Muscle layer of colon (tissue), 2 donors: Measurements from ENCODE around the gene CSF1R.

Experiments
- H3K27ac ChIP-seq: one replicate; pipeline ENCODE4 v1.7.0; 2013; ENCODE audit warnings: low read depth, mild to moderate bottlenecking, low read length, moderate library complexity
- H3K27me3 ChIP-seq, 2 donors: one replicate each; pipeline ENCODE4 v1.7.0; 2013; ENCODE audit warnings: low read length in 2 of 2, mild to moderate bottlenecking in 2 of 2; ENCODE audit not compliant: insufficient read depth in 2 of 2, control insufficient read depth in 1 of 2
- H3K36me3 ChIP-seq: one replicate; pipeline ENCODE4 v1.7.0; 2013; ENCODE audit warnings: mild to moderate bottlenecking, low read length; ENCODE audit not compliant: insufficient read depth
- H3K4me1 ChIP-seq: one replicate; pipeline ENCODE4 v1.7.0; 2013; ENCODE audit warnings: mild to moderate bottlenecking, low read length; ENCODE audit not compliant: insufficient read depth
- H3K4me3 ChIP-seq, 2 donors: one replicate each; pipeline ENCODE4 v1.7.0; 2013; ENCODE audit warnings: low read length in 2 of 2, low read depth in 1 of 2, mild to moderate bottlenecking in 1 of 2, moderate library complexity in 1 of 2
- H3K9ac ChIP-seq: one replicate; pipeline ENCODE4 v1.7.0; 2013; ENCODE audit warnings: low read length
- H3K9me3 ChIP-seq: one replicate; pipeline ENCODE4 v1.7.0; 2013; ENCODE audit warnings: mild to moderate bottlenecking, low read length
- donor health status: abdominal sarcoma.
- donor health status: Adenocarcinoma of cecum.

The CSF1R gene

DNA sequence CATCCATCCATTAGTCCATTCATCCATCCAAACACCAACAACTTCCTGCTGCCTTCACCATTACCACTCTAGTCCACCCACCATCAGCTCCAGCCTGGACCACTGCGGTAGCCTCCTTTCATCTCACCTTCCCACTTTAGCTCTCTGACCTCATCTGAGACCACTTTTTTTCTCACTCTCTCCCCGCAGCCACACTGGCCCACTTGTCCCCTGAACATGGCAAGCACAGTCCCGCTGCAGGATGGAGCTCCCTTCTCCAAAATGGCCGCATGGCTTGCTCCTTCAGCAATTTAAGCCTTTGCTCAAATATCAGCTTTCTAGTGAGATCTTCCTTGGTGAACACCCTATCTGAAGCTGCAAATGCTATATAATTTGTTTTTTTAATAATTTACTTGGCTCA, 11.1 kb downstream of the CSF1R start:
- Histone ChIP-seq H3K4me3 (no peak overlapping the region), H3K4me1 (no peaks in the 10 kb centered on the region), H3K36me3 (no peaks in the 10 kb centered on the region), H3K9ac (no peak overlapping the region), H3K27me3 (no peaks in the 10 kb centered on the region), H3K9me3 (no peaks in the 10 kb centered on the region), H3K27ac (no peak overlapping the region)

DNA sequence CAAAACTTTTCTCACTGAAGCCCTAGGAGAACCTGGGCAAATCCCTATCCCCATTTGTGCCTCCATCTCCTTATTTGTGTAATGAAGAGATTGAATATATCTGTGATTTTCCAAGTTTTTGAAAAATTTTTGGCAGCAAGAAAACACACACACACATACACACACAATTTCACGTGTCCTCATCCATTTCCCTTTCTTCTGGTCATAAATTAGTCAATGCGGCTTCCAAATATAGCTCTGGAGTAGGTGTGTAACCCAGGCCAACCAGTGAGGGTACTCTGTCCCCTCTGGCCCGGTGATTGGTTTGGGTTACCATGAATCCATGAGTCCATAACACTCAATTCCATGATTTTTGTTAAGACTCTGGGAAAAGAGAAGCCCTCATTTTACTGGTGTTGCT, 12.7 kb downstream of the CSF1R start:
- no peak overlapping the region for H3K9ac ChIP-seq
- H3K4me3 ChIP-seq: no peak overlapping the region
- H3K9me3 ChIP-seq: no peaks in the 10 kb centered on the region
- H3K4me1 ChIP-seq: no peaks in the 10 kb centered on the region
- H3K27me3 ChIP-seq: no peaks in the 10 kb centered on the region
- no peak overlapping the region for H3K27ac ChIP-seq
- H3K36me3 ChIP-seq: no peaks in the 10 kb centered on the region

DNA sequence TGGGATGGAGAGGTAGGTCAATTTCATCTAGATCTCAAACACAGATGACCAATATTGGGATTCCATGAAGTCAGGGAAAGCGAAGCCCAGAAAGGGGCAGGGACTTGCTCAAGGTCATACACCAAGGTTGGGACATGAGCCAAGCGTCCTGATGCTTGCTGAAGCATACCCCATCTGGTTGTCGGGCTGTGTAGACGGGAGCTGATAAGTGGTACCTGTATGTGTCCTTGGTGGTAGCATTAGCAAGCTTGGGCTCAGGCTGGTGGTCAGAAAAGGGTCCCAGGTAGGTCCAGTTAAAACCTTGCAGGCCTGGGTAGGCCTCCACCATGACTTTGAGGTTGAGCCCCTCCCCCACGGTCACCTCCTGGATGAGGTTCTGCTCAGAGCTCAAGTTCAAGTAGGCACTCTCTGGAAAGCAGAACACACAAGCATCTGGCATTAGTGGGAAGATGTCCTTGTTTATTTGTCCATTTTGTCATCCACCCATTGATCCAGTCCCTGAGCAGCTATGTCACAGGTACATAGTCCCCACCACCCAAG, 13.2 kb downstream of the CSF1R start:
- H3K36me3 ChIP-seq: no peaks in the 10 kb centered on the region
- no peaks in the 10 kb centered on the region for H3K27me3 ChIP-seq

DNA sequence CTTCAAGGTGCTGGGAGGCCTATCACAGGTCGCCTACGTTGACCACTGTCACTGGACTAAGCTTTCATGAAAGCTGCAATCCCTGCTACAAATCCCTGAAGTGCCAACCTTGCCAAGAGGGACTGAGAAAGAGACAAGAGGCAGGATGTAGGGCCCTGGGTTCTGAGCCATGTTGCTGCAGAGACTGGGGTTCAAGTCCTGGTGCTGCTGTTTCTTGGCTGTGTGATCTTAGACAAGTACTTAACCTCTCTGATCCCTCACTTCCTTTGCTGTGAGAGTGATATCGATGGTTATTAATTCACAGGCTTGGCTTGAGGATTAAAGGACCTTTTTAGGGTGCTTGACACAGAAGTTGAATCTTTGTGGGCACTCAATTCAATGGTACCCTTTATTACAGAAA, 15.5 kb downstream of the CSF1R start:
- H3K27me3 ChIP-seq: no peaks in the 10 kb centered on the region
- H3K9ac ChIP-seq: no peak overlapping the region
- no peaks in the 10 kb centered on the region for H3K9me3 ChIP-seq
- H3K4me1 ChIP-seq: no peaks in the 10 kb centered on the region
- no peaks in the 10 kb centered on the region for H3K36me3 ChIP-seq
- H3K4me3 ChIP-seq: no peak overlapping the region
- no peak overlapping the region for H3K27ac ChIP-seq

More for the DNA sequence above, 13.2 kb downstream of the CSF1R start:
- H3K9ac ChIP-seq: no peak overlapping the region
- H3K9me3 ChIP-seq: no peaks in the 10 kb centered on the region
- H3K27ac ChIP-seq: no peak overlapping the region
- no peak overlapping the region for H3K4me3 ChIP-seq
- no peaks in the 10 kb centered on the region for H3K4me1 ChIP-seq

DNA sequence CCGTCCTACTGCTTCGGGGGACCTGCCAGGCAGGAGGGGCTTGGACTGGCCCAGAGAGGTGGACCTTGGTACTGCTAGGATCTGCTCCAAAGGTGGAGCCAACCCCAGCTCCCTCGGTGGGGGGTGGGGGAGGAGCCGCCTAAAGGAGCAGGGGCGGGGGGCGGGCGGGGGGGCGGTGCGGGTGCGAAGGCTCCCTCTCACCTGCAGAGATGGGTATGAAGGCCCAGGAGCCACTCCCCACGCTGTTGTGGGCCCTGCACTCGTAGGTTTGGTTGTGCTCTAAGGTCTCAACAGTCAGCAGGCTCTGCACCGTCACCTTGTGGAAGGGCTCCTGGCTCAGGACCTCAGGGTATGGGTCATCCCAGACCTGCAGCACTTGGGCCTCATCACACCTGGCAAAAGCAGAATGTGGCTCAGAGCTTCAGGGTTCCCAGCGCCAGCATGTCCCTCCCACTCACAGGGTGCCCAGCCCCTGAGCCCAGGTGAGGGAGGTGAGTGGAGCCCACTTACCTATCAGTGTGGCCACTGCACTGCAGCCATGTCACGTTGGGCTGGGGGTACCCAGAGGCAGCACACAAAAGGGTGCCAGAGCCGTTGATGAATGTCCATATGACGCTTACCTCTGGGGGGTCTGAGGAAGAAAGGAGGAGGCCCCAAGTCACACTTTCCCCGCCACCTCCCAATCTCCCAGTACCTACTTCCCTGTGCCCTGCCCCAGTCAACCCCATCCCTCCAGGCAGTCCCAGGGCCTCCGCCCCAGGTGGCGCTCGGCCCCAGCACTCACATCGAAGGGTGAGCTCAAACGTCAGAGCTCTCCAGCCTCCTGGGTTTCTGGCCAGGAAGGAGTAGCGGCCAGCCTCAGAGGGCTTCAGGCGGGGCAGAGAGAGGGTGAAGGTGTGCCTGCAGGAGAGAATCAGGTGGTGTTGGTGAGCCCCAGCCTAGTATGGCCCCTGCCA, 16.4 kb downstream of the CSF1R start:
- no peak overlapping the region for H3K27ac ChIP-seq
- H3K9ac ChIP-seq: no peak overlapping the region
- H3K4me1 ChIP-seq: no peaks in the 10 kb centered on the region
- no peaks in the 10 kb centered on the region for H3K9me3 ChIP-seq
- H3K27me3 ChIP-seq: no peaks in the 10 kb centered on the region
- H3K36me3 ChIP-seq: no peaks in the 10 kb centered on the region
- H3K4me3 ChIP-seq: no peak overlapping the region

DNA sequence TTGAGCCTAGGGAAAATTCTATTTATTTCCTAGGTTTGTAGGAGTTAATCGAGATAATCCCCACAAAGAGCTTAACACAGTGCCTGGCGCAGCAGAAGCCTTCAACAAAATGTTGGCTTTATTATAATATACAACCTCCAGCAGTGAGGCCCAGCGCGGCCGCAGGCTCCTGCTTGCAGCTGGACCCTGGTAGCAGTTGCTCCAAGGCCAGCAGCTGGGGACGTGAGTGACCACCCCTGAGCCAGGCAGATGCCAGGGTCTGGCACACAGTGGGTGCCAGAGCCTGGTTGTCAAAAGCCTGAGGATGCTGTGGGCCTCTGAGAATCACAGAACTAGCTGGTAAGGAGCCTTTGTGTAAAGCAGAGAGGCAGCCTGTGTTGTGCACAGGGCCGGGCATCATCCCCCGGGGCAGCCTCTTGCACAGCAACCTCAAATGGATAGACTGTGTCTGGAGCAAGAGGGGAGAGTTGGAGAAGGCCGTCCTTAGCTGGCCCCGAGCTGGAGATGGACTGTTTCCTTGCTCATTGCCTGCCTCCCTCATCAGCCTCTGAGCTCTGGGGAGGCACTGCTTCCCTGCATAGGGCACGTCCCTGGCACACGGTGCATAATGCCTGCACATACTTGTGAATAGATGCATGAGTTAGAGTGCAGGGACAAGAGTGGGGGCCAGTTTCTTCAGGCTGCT, 17.3 kb downstream of the CSF1R start:
- Histone ChIP-seq H3K9ac (no peak overlapping the region), H3K27me3 (no peaks in the 10 kb centered on the region), H3K9me3 (no peaks in the 10 kb centered on the region), H3K4me1 (no peaks in the 10 kb centered on the region), H3K36me3 (no peaks in the 10 kb centered on the region), H3K27ac (no peak overlapping the region), H3K4me3 (no peak overlapping the region)

DNA sequence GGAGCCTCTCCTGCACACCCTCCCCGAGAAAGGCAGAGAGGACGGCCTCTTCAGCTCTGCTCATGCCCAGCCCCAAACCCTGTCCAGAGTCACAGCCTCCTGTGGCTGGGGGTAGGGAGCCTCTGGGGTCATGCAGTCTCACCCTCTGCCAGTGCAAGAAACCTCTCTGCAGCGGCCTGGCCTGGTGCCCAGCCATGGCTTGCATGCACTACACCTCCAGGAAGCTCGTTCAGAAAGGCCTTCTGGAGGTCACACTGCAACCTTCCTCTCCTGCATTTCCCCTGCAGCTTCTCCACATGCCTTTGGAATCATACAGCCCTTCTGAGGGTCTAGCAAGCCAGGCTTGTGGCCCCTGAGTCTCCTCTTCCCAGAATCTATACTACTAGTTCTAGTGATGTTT, 17.9 kb downstream of the CSF1R start:
- Histone ChIP-seq H3K36me3 (no peaks in the 10 kb centered on the region), H3K27ac (no peak overlapping the region), H3K27me3 (no peaks in the 10 kb centered on the region), H3K4me1 (no peaks in the 10 kb centered on the region), H3K9me3 (no peaks in the 10 kb centered on the region), H3K9ac (no peak overlapping the region), H3K4me3 (no peak overlapping the region)

DNA sequence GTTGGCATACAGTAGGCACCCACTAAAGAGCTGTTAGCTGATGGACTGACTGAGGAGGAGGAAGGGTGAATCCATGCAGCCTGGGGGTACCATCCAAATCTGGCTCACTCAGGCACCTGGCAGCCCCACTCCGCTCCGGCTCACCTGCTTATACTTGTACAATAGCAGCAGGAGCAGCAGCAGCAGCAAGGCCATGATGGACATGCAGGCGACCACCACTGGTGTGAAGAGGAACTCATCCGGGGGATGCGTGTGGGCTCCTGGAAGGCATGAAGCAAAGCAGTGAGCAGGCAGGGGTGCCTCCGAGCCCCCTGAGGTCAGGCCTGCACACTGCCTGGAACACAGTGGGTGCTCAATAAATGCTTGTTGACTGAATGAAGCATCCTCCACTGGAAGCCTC, 18.3 kb downstream of the CSF1R start:
- no peaks in the 10 kb centered on the region for H3K27me3 ChIP-seq
- no peaks in the 10 kb centered on the region for H3K9me3 ChIP-seq
- H3K4me1 ChIP-seq: no peaks in the 10 kb centered on the region
- H3K27ac ChIP-seq: no peak overlapping the region
- H3K36me3 ChIP-seq: no peaks in the 10 kb centered on the region
- H3K9ac ChIP-seq: no peak overlapping the region
- no peak overlapping the region for H3K4me3 ChIP-seq

DNA sequence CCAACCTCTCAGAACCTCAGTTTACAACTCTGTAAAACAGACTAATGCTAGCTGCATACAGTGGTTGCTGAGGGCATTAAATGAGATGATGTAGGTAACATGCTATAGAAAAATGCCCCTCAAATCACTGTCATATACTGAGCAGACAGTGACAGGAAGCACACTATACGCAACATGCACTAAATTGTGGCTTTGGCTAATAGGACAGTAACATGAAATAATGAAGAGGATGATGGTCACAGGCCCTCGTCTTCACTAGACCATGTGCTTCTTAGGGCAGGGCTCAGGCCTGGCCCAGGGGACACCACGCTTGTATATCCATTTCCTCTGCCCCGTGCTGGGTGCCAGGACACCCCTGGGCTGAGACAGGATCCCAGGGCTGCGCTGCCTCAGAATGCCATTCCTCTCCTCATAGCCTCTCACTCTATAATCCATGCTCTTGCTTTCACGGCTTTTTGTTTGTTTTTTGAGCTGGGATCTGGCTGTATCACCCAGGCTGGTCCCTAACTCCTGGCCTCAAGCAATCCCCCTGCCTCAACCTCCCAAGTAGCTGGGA, 18.9 kb downstream of the CSF1R start:
- Histone ChIP-seq H3K4me1 (no peaks in the 10 kb centered on the region), H3K4me3 (no peak overlapping the region), H3K27ac (no peak overlapping the region), H3K9ac (no peak overlapping the region), H3K36me3 (no peaks in the 10 kb centered on the region), H3K9me3 (no peaks in the 10 kb centered on the region), H3K27me3 (no peaks in the 10 kb centered on the region)

DNA sequence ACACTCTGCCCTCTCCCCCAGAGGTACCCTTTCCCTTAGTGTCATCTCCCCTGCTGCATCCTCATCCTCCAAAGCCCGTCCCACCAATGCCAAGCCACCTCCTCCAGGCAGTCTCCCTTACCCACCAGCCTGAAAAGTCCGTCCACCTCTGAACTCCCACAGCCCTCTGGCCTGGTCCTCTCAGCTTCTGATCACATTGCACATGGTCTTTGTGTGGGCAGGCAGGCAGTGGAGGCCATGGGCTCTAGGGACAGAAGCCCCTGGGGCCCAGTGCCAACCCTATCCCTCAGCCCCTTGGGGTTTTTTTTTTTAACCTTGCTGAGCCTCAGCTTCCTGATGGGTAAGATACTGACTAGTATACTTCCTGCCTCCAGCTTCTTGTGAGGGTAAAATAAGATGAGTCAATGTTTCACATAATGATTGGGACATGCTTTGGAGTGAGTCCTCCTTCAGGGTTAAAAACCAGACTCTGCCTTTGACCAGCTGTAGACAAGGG, 19.4 kb downstream of the CSF1R start:
- Histone ChIP-seq H3K27me3 (no peaks in the 10 kb centered on the region), H3K9ac (no peak overlapping the region), H3K9me3 (no peaks in the 10 kb centered on the region), H3K36me3 (no peaks in the 10 kb centered on the region), H3K4me1 (no peaks in the 10 kb centered on the region), H3K27ac (no peak overlapping the region), H3K4me3 (no peak overlapping the region)

DNA sequence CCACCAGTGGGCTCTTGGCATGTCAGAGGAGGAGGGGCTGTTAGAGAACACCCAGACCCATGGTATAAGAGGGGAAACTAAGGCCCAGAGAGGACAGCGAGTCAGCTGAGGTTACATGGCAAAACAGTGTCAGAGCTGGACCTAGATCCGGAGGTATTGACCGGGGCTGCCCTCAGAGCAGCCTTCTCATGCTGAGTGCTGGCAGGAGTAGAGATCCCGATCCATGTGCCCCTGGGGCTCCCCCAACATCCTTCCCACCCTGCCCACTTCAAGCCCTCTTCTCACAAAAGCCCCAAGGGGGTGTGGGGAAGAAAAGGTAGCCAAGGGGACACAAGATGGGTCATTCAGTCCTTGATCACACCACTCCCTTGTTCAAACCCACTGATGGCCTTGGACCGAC, 19.9 kb downstream of the CSF1R start:
- Histone ChIP-seq H3K36me3 (no peaks in the 10 kb centered on the region), H3K4me3 (no peak overlapping the region), H3K27ac (no peak overlapping the region), H3K9me3 (no peaks in the 10 kb centered on the region), H3K27me3 (no peaks in the 10 kb centered on the region), H3K9ac (no peak overlapping the region), H3K4me1 (no peaks in the 10 kb centered on the region)
